ENCODE measurements around the gene GPATCH2. TPM values are rescaled to one million over a fixed set of nuclear protein-coding genes. Genes with fewer than 3 reads are reported as not detected.
"Not testable (repeated sequence)": the region's sequence is repeated elsewhere in the genome, so short reads cannot be mapped to it uniquely, and the experiment has no call there.

GPATCH2 gene
- total RNA-seq, 1 experiment from 2014 or later, result 17.2 TPM

DNA sequence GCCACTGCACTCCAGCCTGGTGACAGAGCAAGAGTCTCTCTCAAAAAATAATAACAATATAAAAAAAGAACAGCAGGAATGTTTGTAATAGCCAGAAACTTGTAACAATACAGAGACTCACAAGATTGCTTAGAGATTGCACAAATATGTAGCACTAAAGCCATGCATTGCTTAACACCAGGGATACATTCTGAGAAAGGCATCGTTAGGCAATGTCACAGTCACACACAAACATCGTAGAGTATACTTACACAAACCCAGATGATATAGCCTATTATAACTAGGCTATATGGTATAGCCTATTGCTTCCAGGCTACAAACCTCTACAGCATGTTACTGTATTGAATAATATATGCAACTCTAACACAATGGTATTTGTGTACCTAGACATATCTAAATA, 45.3 kb downstream of the GPATCH2 start:
- no peak for DNase-seq
- TF ChIP-seq, protein P1, sequence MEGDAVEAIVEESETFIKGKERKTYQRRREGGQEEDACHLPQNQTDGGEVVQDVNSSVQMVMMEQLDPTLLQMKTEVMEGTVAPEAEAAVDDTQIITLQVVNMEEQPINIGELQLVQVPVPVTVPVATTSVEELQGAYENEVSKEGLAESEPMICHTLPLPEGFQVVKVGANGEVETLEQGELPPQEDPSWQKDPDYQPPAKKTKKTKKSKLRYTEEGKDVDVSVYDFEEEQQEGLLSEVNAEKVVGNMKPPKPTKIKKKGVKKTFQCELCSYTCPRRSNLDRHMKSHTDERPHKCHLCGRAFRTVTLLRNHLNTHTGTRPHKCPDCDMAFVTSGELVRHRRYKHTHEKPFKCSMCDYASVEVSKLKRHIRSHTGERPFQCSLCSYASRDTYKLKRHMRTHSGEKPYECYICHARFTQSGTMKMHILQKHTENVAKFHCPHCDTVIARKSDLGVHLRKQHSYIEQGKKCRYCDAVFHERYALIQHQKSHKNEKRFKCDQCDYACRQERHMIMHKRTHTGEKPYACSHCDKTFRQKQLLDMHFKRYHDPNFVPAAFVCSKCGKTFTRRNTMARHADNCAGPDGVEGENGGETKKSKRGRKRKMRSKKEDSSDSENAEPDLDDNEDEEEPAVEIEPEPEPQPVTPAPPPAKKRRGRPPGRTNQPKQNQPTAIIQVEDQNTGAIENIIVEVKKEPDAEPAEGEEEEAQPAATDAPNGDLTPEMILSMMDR (conservative IDR thresholded peaks at IDR 0.05; ENCODE audit: low read depth, low read length), result no peak
- no peak for TF ChIP-seq EZH2 (IDR thresholded peaks at IDR 0.05; ENCODE audit: low read length, unreplicated experiment)
- TF ChIP-seq EZH2phosphoT487 (IDR thresholded peaks at IDR 0.05; ENCODE audit: borderline replicate concordance, low read length), result no peak
- H3K4me1 ChIP-seq (ENCODE audit: insufficient read depth, low read length), result no peaks in the 10 kb centered on the region
- no peak overlapping the region for H3K27ac ChIP-seq (ENCODE audit: low read length)
- no peak overlapping the region for H2AFZ ChIP-seq (ENCODE audit: low read length)
- no peaks in the 10 kb centered on the region for H3K9me2 ChIP-seq (replicated peaks; ENCODE audit: low read length)
- H3F3A ChIP-seq (ENCODE audit: low read length, unreplicated experiment), result no peaks in the 10 kb centered on the region
- no peaks in the 10 kb centered on the region for H3K9me3 ChIP-seq (ENCODE audit: low read length)
- CTCF ChIA-PET, result interaction anchor here (0.6 kb wide), 1 partner anchor 311 kb away, joined by 3 read pairs; no protein-coding TSS in a partner anchor
- no peak overlapping the region for H3K4me3 ChIP-seq (ENCODE audit: low read length)
- H4K20me1 ChIP-seq (ENCODE audit: low read length), result no peaks in the 10 kb centered on the region
- BruUV-seq (replicated peaks), result no TSS peak
- intact Hi-C loops (cut with micrococcal nuclease), result no loop called here
- no peaks in the 10 kb centered on the region for H3K36me3 ChIP-seq (ENCODE audit: low read depth, low read length)
- H3K4me2 ChIP-seq (ENCODE audit: low read length), result no peak overlapping the region
- no peak for ATAC-seq
- no peaks in the 10 kb centered on the region for H3K79me2 ChIP-seq (ENCODE audit: low read length)
- no peaks in the 10 kb centered on the region for H3K27me3 ChIP-seq (ENCODE audit: low read length)
- no peak overlapping the region for H3K9ac ChIP-seq (ENCODE audit: low read length)
- POLR2A ChIA-PET (ENCODE audit: unreplicated experiment), result interaction anchor here (0.6 kb wide), 1 partner anchor 16 kb away, joined by 3 read pairs; no protein-coding TSS in a partner anchor

DNA sequence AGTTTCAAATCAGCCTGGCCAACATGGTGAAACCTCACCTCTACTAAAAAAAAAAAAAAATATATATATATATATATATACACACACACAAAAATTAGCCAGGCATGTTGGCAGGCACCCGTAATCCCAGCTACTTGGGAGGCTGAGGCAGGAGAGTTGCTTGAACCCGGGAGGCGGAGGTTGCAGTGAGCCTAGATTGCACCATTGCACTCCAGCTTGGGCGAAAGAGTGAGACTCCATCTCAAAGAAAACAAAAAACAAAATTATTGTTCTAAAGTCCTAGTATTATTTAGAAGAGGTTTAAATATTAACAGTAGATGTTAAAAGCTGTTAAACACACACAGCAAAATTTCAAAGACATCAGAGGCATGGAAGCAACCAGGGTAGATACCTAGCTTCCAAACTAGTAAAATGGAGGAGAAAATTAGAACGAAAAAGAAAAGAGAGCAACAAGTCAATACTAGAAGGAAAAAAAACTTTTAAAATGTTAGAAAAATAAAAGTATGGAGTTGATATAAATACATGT, 46.5 kb downstream of the GPATCH2 start:
- BruUV-seq (replicated peaks); H3K4me3 ChIP-seq (ENCODE audit: low read length); H3K9ac ChIP-seq (ENCODE audit: low read length); H3K4me1 ChIP-seq (ENCODE audit: insufficient read depth, low read length); H3K4me2 ChIP-seq (ENCODE audit: low read length); H3K27ac ChIP-seq (ENCODE audit: low read length); CTCF ChIA-PET; H3K27me3 ChIP-seq (ENCODE audit: low read length); H3K9me3 ChIP-seq (ENCODE audit: low read length); POLR2A ChIA-PET (ENCODE audit: unreplicated experiment); H2AFZ ChIP-seq (ENCODE audit: low read length); H4K20me1 ChIP-seq (ENCODE audit: low read length); H3F3A ChIP-seq (ENCODE audit: low read length, unreplicated experiment); H3K36me3 ChIP-seq (ENCODE audit: low read depth, low read length); H3K9me2 ChIP-seq (replicated peaks; ENCODE audit: low read length); H3K79me2 ChIP-seq (ENCODE audit: low read length); DNase-seq; ATAC-seq; intact Hi-C loops (cut with micrococcal nuclease): not testable (repeated sequence)

DNA sequence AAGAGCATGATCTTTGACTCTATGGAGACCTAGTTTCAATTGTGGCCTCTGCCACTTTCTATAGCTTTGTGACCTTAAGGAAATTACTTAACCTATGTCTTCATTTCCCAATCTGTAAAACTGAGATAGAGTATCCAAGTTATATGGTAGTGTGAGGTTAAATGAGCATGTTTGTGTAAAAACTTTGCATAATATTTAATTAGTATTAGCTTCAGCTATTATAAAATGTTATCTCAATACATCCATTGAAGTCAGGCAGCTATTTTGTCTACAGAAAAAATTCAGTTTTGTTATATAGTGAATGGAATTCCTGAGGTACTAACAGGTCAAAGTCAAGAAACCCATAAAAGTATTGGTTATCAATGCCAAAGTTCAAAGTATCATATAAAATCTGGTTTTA, 53.6 kb downstream of the GPATCH2 start:
- H2AFZ ChIP-seq (ENCODE audit: low read length), result no peak overlapping the region
- H3K4me1 ChIP-seq (ENCODE audit: insufficient read depth, low read length), result peaks cover 12% of the 10 kb centered on the region
- no peaks in the 10 kb centered on the region for H3K36me3 ChIP-seq (ENCODE audit: low read depth, low read length)
- no peaks in the 10 kb centered on the region for H3F3A ChIP-seq (ENCODE audit: low read length, unreplicated experiment)
- no peaks in the 10 kb centered on the region for H3K9me3 ChIP-seq (ENCODE audit: low read length)
- no peak for DNase-seq
- no peaks in the 10 kb centered on the region for H3K79me2 ChIP-seq (ENCODE audit: low read length)
- no peaks in the 10 kb centered on the region for H3K9me2 ChIP-seq (replicated peaks; ENCODE audit: low read length)
- ChIA-PET POLR2A (ENCODE audit: unreplicated experiment) (no interaction called here), CTCF (no interaction called here)
- H3K27me3 ChIP-seq (ENCODE audit: low read length), result no peaks in the 10 kb centered on the region
- H3K9ac ChIP-seq (ENCODE audit: low read length), result no peak overlapping the region
- no peak for TF ChIP-seq EZH2phosphoT487 (IDR thresholded peaks at IDR 0.05; ENCODE audit: borderline replicate concordance, low read length)
- TF ChIP-seq, protein P1 (conservative IDR thresholded peaks at IDR 0.05; ENCODE audit: low read depth, low read length), result no peak
- no peak for TF ChIP-seq EZH2 (IDR thresholded peaks at IDR 0.05; ENCODE audit: low read length, unreplicated experiment)
- H4K20me1 ChIP-seq (ENCODE audit: low read length), result no peaks in the 10 kb centered on the region
- BruUV-seq (replicated peaks), result no TSS peak
- no peak overlapping the region for H3K27ac ChIP-seq (ENCODE audit: low read length)
- no peak for ATAC-seq
- intact Hi-C loops (cut with micrococcal nuclease), result loop anchor here (5.0 kb wide), 2 partner anchors 150 to 825 kb away; no protein-coding TSS in a partner anchor
- H3K4me3 ChIP-seq (ENCODE audit: low read length), result no peak overlapping the region
- no peak overlapping the region for H3K4me2 ChIP-seq (ENCODE audit: low read length)
